Fibroblast of pulmonary artery (primary cell): Measurements from ENCODE around the gene KLHL33.

Experiments used
- DNase-seq: peaks from one replicate; pipeline ENCODE4 v3.0.0-alpha.2; 2010; ENCODE audit warnings: low read depth
- H3K4me3 ChIP-seq: replicated peaks from 2 replicates; pipeline ENCODE4 v1.5.1; 2011; ENCODE audit warnings: low read depth, mild to moderate bottlenecking, control low read depth, low read length, moderate library complexity
- TF ChIP-seq, protein P1 (sequence below): IDR thresholded peaks from 2 replicates; pipeline ENCODE4 v1.5.1; 2011; ENCODE audit warnings: mild to moderate bottlenecking, control low read depth, low read length, inconsistent platforms; ENCODE audit errors: missing control alignments

Gene KLHL33

DNA sequence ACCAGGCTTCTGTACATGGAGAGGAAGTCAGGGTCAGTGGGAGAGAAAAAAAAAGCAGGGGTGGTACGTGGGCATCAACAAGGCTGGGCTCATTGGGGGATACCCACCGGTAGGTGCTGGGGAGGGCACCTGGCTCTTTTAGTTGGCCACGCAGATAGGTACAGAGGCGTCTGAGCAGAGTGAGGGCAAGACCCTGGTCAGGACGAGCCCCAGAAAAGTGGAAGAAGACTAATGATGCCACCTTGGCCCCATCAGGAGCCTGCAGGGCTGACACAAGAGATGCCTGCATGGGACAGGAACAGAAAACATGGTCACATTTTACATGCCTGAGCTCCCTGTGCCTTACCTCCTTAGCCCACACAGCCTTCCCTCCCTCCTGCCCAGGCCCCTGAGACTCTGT, 52.3 kb downstream of the KLHL33 start:
- TF ChIP-seq, protein P1, sequence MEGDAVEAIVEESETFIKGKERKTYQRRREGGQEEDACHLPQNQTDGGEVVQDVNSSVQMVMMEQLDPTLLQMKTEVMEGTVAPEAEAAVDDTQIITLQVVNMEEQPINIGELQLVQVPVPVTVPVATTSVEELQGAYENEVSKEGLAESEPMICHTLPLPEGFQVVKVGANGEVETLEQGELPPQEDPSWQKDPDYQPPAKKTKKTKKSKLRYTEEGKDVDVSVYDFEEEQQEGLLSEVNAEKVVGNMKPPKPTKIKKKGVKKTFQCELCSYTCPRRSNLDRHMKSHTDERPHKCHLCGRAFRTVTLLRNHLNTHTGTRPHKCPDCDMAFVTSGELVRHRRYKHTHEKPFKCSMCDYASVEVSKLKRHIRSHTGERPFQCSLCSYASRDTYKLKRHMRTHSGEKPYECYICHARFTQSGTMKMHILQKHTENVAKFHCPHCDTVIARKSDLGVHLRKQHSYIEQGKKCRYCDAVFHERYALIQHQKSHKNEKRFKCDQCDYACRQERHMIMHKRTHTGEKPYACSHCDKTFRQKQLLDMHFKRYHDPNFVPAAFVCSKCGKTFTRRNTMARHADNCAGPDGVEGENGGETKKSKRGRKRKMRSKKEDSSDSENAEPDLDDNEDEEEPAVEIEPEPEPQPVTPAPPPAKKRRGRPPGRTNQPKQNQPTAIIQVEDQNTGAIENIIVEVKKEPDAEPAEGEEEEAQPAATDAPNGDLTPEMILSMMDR = no peak
- no peak for DNase-seq
- H3K4me3 ChIP-seq = no peak overlapping the region

DNA sequence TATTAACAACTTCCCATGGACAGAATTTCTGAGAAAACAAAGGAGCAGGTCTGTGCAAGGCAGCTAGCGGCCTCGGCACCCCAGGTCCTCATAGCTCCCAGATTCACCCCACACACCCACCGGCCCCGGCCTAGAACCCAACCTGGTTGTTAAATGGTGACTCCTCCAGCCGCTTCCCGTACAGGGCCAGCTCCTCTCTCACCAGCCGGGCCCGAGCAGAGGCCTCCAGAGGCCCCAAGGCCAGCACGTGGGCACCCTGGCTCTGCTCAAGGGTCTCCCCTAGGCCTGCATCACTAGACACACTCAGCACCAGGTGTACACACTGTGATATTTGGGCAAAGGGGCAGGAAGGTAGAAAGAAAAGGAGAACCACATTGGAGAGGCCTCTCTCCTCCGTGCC, 52.9 kb downstream of the KLHL33 start:
- TF ChIP-seq, protein P1 = no peak
- DNase-seq = no peak
- no peak overlapping the region for H3K4me3 ChIP-seq

DNA sequence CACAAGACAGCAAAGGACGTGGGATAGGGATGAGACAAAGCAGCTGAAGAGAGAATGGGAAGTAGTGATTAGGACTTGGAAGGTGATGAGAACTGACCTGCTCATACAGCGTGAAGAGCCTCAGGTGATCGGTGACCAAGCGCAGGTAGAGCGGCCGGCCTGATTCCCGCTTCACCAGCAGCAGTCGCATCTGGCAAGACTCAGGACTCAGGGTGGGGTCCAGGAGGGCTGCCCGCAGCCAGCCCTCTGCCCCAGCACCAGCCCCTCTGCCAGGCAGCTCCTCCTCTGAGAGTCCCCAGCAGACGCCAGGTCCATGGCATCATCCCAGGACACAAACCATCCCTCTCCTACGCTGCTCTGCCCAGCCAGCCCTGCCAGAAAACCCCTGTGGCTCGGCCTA, 53.4 kb downstream of the KLHL33 start:
- no peak for DNase-seq
- TF ChIP-seq, protein P1 = no peak
- H3K4me3 ChIP-seq = no peak overlapping the region

DNA sequence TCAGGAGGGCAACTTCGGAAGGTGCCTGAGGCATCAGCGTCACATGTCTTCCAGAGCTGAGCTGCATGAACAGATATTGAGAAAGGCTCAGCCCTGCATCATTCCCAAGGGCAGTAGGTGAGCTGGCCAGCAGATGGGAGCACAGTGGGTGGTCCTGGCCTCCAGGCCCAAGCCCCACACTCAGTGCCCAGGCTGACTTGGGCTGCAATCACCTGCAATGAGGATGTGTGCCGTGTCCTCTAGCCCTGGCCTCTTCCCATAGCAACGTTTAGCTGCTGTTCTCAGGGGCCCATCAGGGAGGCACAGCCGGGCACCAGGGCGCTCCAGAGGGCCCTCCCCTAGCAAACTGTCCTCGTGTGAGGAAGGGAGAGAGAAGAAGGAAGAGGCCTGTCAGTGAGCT, 54.6 kb downstream of the KLHL33 start:
- no peak overlapping the region for H3K4me3 ChIP-seq
- DNase-seq = no peak
- TF ChIP-seq, protein P1 = no peak

DNA sequence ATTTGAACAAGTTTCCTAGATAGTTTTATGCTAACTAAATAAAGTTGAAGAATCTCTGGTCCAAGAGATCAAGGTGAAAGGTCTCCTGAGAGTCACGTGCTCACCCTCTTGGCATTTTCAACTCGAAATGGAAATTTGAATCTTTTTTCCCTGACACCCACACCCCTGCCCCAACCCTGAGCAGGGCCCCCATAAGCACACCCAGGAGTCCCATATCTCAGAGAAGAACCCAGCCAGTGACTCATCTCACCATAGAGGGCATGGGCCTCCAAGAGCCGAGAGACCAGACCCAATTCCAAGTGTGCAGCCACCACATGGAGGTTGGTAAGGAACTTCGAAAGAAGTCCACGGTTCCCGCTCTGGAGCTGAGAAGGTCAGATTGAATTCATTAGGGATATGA, 55.3 kb downstream of the KLHL33 start:
- H3K4me3 ChIP-seq = no peak overlapping the region
- DNase-seq = no peak
- TF ChIP-seq, protein P1 = no peak

DNA sequence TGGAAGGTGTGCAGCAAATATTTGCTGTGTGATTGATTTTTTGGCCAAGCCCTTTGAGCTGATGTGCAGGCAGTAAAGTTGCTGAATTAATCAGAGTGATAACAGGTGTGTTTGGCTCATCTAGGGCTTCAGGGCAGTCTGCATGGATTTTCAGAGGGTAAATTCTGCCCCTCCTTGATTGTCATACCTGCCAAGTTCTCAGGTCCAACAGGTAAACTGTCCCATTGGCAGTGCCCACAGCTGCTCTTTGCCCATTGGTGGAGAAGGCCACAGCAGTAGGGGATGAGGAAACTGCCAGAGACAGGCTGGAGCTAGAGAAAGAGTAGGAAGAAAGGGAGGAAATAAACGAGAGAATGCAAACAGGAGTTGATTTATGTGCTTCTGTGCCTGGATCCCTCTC, 56.2 kb downstream of the KLHL33 start:
- no peak for DNase-seq
- TF ChIP-seq, protein P1 = no peak

DNA sequence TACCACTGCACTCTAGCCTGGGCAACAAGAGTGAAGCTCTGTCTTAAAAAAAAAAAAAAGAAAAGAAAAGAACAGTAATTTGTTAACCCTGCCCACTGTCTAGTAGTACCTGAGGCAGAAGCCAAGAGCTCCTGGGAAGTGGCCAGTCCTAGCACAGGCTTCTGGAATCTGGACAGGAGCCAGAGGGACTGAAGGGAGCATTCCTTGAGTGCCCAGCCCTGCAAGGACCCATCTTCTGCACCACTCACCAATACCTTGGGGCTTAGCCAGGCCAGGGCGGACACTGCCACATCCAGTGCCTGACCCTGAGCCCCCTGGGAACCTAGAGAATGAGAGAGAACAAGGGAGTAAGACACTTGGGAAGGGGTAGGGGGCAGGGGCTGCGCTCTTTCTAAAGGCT, 58.8 kb downstream of the KLHL33 start:
- DNase-seq = no peak
- TF ChIP-seq, protein P1 = no peak
- no peak overlapping the region for H3K4me3 ChIP-seq

More for the DNA sequence above, 56.2 kb downstream of the KLHL33 start:
- no peak overlapping the region for H3K4me3 ChIP-seq
